H9 (cell line): ENCODE measurements around the gene GABPB2. TPM values are rescaled to one million over a fixed set of nuclear protein-coding genes. Genes with fewer than 3 reads are reported as not detected.

ENCODE experiments used
- DNase-seq: peaks from one replicate; pipeline ENCODE4 v3.0.0-alpha.2; 2017
- H2AFZ ChIP-seq: one replicate; pipeline ENCODE4 v1.6.1; 2013; ENCODE audit warnings: mild to moderate bottlenecking, low read length, control low read depth, moderate library complexity
- H2AK5ac ChIP-seq: 2 replicates; pipeline ENCODE4 v1.6.1; 2013; ENCODE audit warnings: low read length, control low read depth, mixed read lengths; ENCODE audit not compliant: insufficient read length
- H2BK120ac ChIP-seq: one replicate; pipeline ENCODE4 v1.6.1; 2013; ENCODE audit warnings: low read depth, mild to moderate bottlenecking, low read length, control low read depth, inconsistent platforms; ENCODE audit not compliant: poor library complexity, severe bottlenecking
- H2BK12ac ChIP-seq: 2 replicates; pipeline ENCODE4 v1.6.1; 2013; ENCODE audit warnings: low read length, control low read depth, mixed read lengths, low read depth; ENCODE audit not compliant: insufficient read length
- H2BK15ac ChIP-seq: 2 replicates; pipeline ENCODE4 v1.6.1; 2013; ENCODE audit warnings: low read depth, low read length, control low read depth
- H2BK20ac ChIP-seq: one replicate; pipeline ENCODE4 v1.6.1; 2013; ENCODE audit warnings: low read depth, mild to moderate bottlenecking, low read length, control low read depth, inconsistent platforms; ENCODE audit not compliant: poor library complexity, severe bottlenecking
- H2BK5ac ChIP-seq: 2 replicates; pipeline ENCODE4 v1.6.1; 2013; ENCODE audit warnings: low read length, control low read depth, mixed read lengths; ENCODE audit not compliant: insufficient read length
- H3K14ac ChIP-seq: 2 replicates; pipeline ENCODE4 v1.6.1; 2013; ENCODE audit warnings: low read length, control low read depth; ENCODE audit not compliant: insufficient read depth
- H3K18ac ChIP-seq: 2 replicates; pipeline ENCODE4 v1.6.1; 2013; ENCODE audit warnings: low read depth, mild to moderate bottlenecking, mixed read lengths, low read length, control low read depth; ENCODE audit not compliant: insufficient read length
- H3K23ac ChIP-seq: 2 replicates; pipeline ENCODE4 v1.6.1; 2013; ENCODE audit warnings: low read length, control low read depth, mixed read lengths, low read depth; ENCODE audit not compliant: insufficient read length
- H3K23me2 ChIP-seq: 2 replicates; pipeline ENCODE4 v1.6.1; 2013; ENCODE audit warnings: low read depth, mild to moderate bottlenecking, mixed read lengths, low read length, control low read depth; ENCODE audit not compliant: insufficient read length, poor library complexity, severe bottlenecking
- H3K27ac ChIP-seq: 2 replicates; pipeline ENCODE4 v1.5.1; 2013; ENCODE audit warnings: low read length, control low read depth, mixed read lengths, low read depth; ENCODE audit not compliant: insufficient read length
- H3K27me3 ChIP-seq: 2 replicates; pipeline ENCODE4 v1.6.1; 2013; ENCODE audit warnings: low read length, control low read depth, inconsistent platforms; ENCODE audit not compliant: insufficient read depth
- H3K4ac ChIP-seq: 2 replicates; pipeline ENCODE4 v1.6.1; 2013; ENCODE audit warnings: low read depth, mild to moderate bottlenecking, control low read depth, inconsistent platforms, low read length, moderate library complexity
- H3K4me1 ChIP-seq: 2 replicates; pipeline ENCODE4 v1.6.1; 2013; ENCODE audit warnings: low read length, control low read depth, inconsistent platforms; ENCODE audit not compliant: insufficient read depth
- H3K4me2 ChIP-seq: 2 replicates; pipeline ENCODE4 v1.6.1; 2013; ENCODE audit warnings: low read length, control low read depth, mixed read lengths; ENCODE audit not compliant: insufficient read length, insufficient read depth
- H3K56ac ChIP-seq: 2 replicates; pipeline ENCODE4 v1.6.1; 2013; ENCODE audit warnings: low read depth, mild to moderate bottlenecking, mixed read lengths, low read length, control low read depth; ENCODE audit not compliant: insufficient read length
- H3K79me1 ChIP-seq: 2 replicates; pipeline ENCODE4 v1.6.1; 2013; ENCODE audit warnings: low read depth, mild to moderate bottlenecking, moderate library complexity, low read length, control low read depth, inconsistent platforms; ENCODE audit not compliant: insufficient read depth, poor library complexity, severe bottlenecking
- H3K79me2 ChIP-seq: 2 replicates; pipeline ENCODE4 v1.6.1; 2013; ENCODE audit warnings: low read length, control low read depth, inconsistent platforms; ENCODE audit not compliant: insufficient read depth
- H3K9ac ChIP-seq: 2 replicates; pipeline ENCODE4 v1.6.1; 2013; ENCODE audit warnings: low read length, control low read depth, mixed read lengths; ENCODE audit not compliant: insufficient read length; ENCODE audit errors: extremely low read depth
- H3K9me3 ChIP-seq: one replicate; pipeline ENCODE4 v1.6.1; 2013; ENCODE audit warnings: low read depth, low read length, inconsistent platforms; ENCODE audit not compliant: control insufficient read depth
- H3T11ph ChIP-seq: one replicate; pipeline ENCODE4 v1.6.1; 2013; ENCODE audit warnings: mild to moderate bottlenecking, low read length, control low read depth, inconsistent platforms
- H4K20me1 ChIP-seq: one replicate; pipeline ENCODE4 v1.6.1; 2013; ENCODE audit not compliant: control insufficient read depth, insufficient read length, insufficient read depth
- H4K5ac ChIP-seq: 2 replicates; pipeline ENCODE4 v1.6.1; 2013; ENCODE audit warnings: low read depth, mild to moderate bottlenecking, mixed read lengths, low read length, control low read depth; ENCODE audit not compliant: insufficient read length
- H4K8ac ChIP-seq: replicated peaks from 2 replicates; pipeline ENCODE4 v1.6.1; 2013; ENCODE audit warnings: low read length, control low read depth, mixed read lengths, low read depth; ENCODE audit not compliant: insufficient read length
- H4K91ac ChIP-seq: 2 replicates; pipeline ENCODE4 v1.6.1; 2013; ENCODE audit warnings: low read depth, mild to moderate bottlenecking, moderate library complexity, mixed read lengths, low read length, control low read depth; ENCODE audit not compliant: insufficient read length
- H3K27ac Mint-ChIP-seq, 3 experiments: 2 replicates in 2 of 3; 3 replicates in 1 of 3; pipeline ENCODE4 v1.8.0; 2020 to 2021; ENCODE audit warnings: mixed read lengths in 3 of 3, mild to moderate bottlenecking in 1 of 3, moderate library complexity in 1 of 3
- H3K27me3 Mint-ChIP-seq: 2 replicates; pipeline ENCODE4 v1.8.0; 2021; ENCODE audit warnings: low read depth, mild to moderate bottlenecking, moderate library complexity, mixed read lengths
- H3K36me3 Mint-ChIP-seq, 3 experiments: 2 replicates in 2 of 3; 3 replicates in 1 of 3; pipeline ENCODE4 v1.8.0; 2020 to 2021; ENCODE audit warnings: low read depth in 3 of 3, mixed read lengths in 3 of 3; ENCODE audit not compliant: insufficient read depth in 1 of 3
- H3K4me1 Mint-ChIP-seq, 2 experiments: 2 replicates each; pipeline ENCODE4 v1.8.0; 2020; ENCODE audit warnings: mixed read lengths in 2 of 2
- H3K4me3 Mint-ChIP-seq, 2 experiments: 2 replicates in 1 of 2; 3 replicates in 1 of 2; pipeline ENCODE4 v1.8.0; 2020 to 2021; ENCODE audit warnings: mild to moderate bottlenecking in 2 of 2, mixed read lengths in 2 of 2, moderate library complexity in 1 of 2
- H3K9me3 Mint-ChIP-seq, 2 experiments: 2 replicates in 1 of 2; 3 replicates in 1 of 2; pipeline ENCODE4 v1.8.0; 2020; ENCODE audit warnings: mild to moderate bottlenecking in 2 of 2, mixed read lengths in 2 of 2, moderate library complexity in 1 of 2
- CTCF ChIP-seq: fragments of 200-600 bp; sonication (generic); conservative IDR thresholded peaks from 3 replicates; pipeline ENCODE4 v1.8.0; 2021; ENCODE audit warnings: antibody characterized with exemption, mild to moderate bottlenecking
- WGBS: extraction: QIAGEN DNeasy Blood & Tissue Kit; methylation state at CpG from one replicate; pipeline ENCODE4 v1.1.7; 2013; ENCODE audit warnings: missing lambda C conversion rate, low lambda C conversion rate, mixed read lengths; ENCODE audit not compliant: insufficient read length; ENCODE audit errors: extremely low coverage; 5-methylcytosine and 5-hydroxymethylcytosine counted together
- total RNA-seq: library from RNA; stranded (reverse); gene quantifications from 2 replicates; pipeline ENCODE4 v1.2.1, GENCODE V29; 2021

The GABPB2 gene
- total RNA-seq, 1 experiment from 2014 or later, result 4.1 TPM

GRCh38 chr1:151164732-151165280, 94.2 kb downstream of the GABPB2 start:
- Histone ChIP-seq H3K4ac (no peak overlapping the region), H3K23ac (no peak overlapping the region), H3K79me1 (no peaks in the 10 kb centered on the region), H2AFZ (no peak overlapping the region), H3K56ac (no peak overlapping the region), H3K4me2 (peak overlapping the region; percentile 70), H2BK12ac (no peak overlapping the region), H3K9me3 (no peaks in the 10 kb centered on the region), H3T11ph (no peak overlapping the region), H2BK15ac (no peak overlapping the region), H3K23me2 (peaks cover 13% of the 10 kb centered on the region), H3K27me3 (no peaks in the 10 kb centered on the region), H3K9ac (peak overlapping the region; percentile 81), H3K14ac (no peak overlapping the region), H3K18ac (no peak overlapping the region), H4K20me1 (no peaks in the 10 kb centered on the region), H3K27ac (no peak overlapping the region), H4K8ac (no peak overlapping the region), H2BK20ac (no peak overlapping the region), H2AK5ac (no peak overlapping the region), H3K79me2 (no peaks in the 10 kb centered on the region), H2BK120ac (no peak overlapping the region), H4K91ac (no peak overlapping the region), H4K5ac (no peak overlapping the region), H3K4me1 (0 out of 2 replicates have a peak, but pooled peaks cover 4% of the 10 kb centered on the region), H2BK5ac (no peak overlapping the region)
- no CpG with 5 or more reads among the region's 11 CpGs for WGBS
- peaks cover 17 to 20% of the 10 kb centered on the region in 2 experiments for H3K4me1 Mint-ChIP-seq
- peak overlapping the region; percentile 60 to 91 (median 82); a peak in 5 of 7 replicates for H3K27ac Mint-ChIP-seq
- peak overlapping the region; percentile 96 to 98 for H3K4me3 Mint-ChIP-seq
- peaks cover 3% of the 10 kb centered on the region; the same call in 1 of the 2 replicates for H3K27me3 Mint-ChIP-seq
- TF ChIP-seq CTCF, result no peak
- peaks cover 19 to 47% (median 45%) of the 10 kb centered on the region in 3 experiments; a peak in 6 of 7 replicates for H3K36me3 Mint-ChIP-seq
- no peaks in the 10 kb centered on the region; a peak in 1 of 5 replicates for H3K9me3 Mint-ChIP-seq
- DNase-seq, result no peak
